ENCODE results near the gene SEMG2.
A peak's percentile ranks its signal among the peaks of the same experiment; 100 is the strongest.

The SEMG2 gene

GRCh38 chr20:45230631-45231030, 9.5 kb downstream of the SEMG2 start:
- DNase-seq (ENCODE audit: low read depth): no peak

- no peak for DNase-seq (ENCODE audit: low read depth)
These were observed 14.8 kb downstream of the SEMG2 start for GRCh38 chr20:45235995-45236394.

- no peak for DNase-seq (ENCODE audit: low read depth)
These were observed 17.0 kb downstream of the SEMG2 start for GRCh38 chr20:45238139-45238538.

- DNase-seq (ENCODE audit: low read depth): no peak
These were observed 24.9 kb downstream of the SEMG2 start for GRCh38 chr20:45246109-45246508.

- DNase-seq (ENCODE audit: low read depth): no peak
These were observed 26.7 kb downstream of the SEMG2 start for GRCh38 chr20:45247865-45248264.

- no peak for DNase-seq (ENCODE audit: low read depth)
These were observed 27.4 kb downstream of the SEMG2 start for GRCh38 chr20:45248609-45249008.

- no peak for DNase-seq (ENCODE audit: low read depth)
These were observed 30.8 kb downstream of the SEMG2 start for GRCh38 chr20:45251884-45252560.

GRCh38 chr20:45253261-45253660, 32.1 kb downstream of the SEMG2 start:
- no peak for DNase-seq (ENCODE audit: low read depth)

- peak; percentile 10 for DNase-seq (ENCODE audit: low read depth)
These were observed 33.5 kb downstream of the SEMG2 start, which contains the start of gene SLPI for GRCh38 chr20:45254383-45255262. SLPI (minus strand) TSS chr20:45254564; CDS start chr20:45254543, 21 bp downstream.

GRCh38 chr20:45257161-45257560, 36.0 kb downstream of the SEMG2 start:
- DNase-seq (ENCODE audit: low read depth): no peak

- DNase-seq (ENCODE audit: low read depth): no peak
These were observed 36.5 kb downstream of the SEMG2 start for GRCh38 chr20:45257711-45258110.

- DNase-seq (ENCODE audit: low read depth): no peak
These were observed 37.1 kb downstream of the SEMG2 start for GRCh38 chr20:45258259-45258658.

- no peak for DNase-seq (ENCODE audit: low read depth)
These were observed 37.5 kb downstream of the SEMG2 start for GRCh38 chr20:45258664-45259063.

GRCh38 chr20:45263556-45264266, 42.5 kb downstream of the SEMG2 start:
- no peak for DNase-seq (ENCODE audit: low read depth)

- DNase-seq (ENCODE audit: low read depth): no peak
These were observed 45.8 kb downstream of the SEMG2 start for GRCh38 chr20:45266977-45267376.

- no peak for DNase-seq (ENCODE audit: low read depth)
These were observed 47.4 kb downstream of the SEMG2 start for GRCh38 chr20:45268531-45268930.

GRCh38 chr20:45269056-45269455, 47.9 kb downstream of the SEMG2 start:
- DNase-seq (ENCODE audit: low read depth): no peak

- DNase-seq (ENCODE audit: low read depth): no peak
These were observed 48.6 kb downstream of the SEMG2 start for GRCh38 chr20:45269754-45270270.
